GM23338 (cell line): ENCODE data around the gene APCDD1L. TPM values are rescaled to one million over a fixed set of nuclear protein-coding genes. Genes with fewer than 3 reads are reported as not detected.
A peak's percentile ranks its signal among the peaks of the same experiment; 100 is the strongest.

Experiments used
- ATAC-seq: fragments of 200-7000 bp; cut with Tn5 transposase; 3 replicates; pipeline ENCODE4 v1.9.1; 2020
- DNase-seq: peaks from one replicate; pipeline ENCODE4 v3.0.0-alpha.2; 2015; ENCODE audit warnings: low spot score
- H2AFZ ChIP-seq: fragments of 200-600 bp; sonication (generic); 2 replicates; pipeline ENCODE4 v1.8.0; 2016; ENCODE audit warnings: antibody characterized with exemption, mild to moderate bottlenecking, moderate library complexity
- H3F3A ChIP-seq: fragments of 200-600 bp; sonication (generic); replicated peaks from 2 replicates; pipeline ENCODE4 v1.8.0; 2017; ENCODE audit warnings: antibody characterized with exemption, mixed run types, low read depth
- H3K27ac ChIP-seq: fragments of 200-600 bp; sonication (generic); 2 replicates; pipeline ENCODE4 v1.6.1; 2016; ENCODE audit warnings: low read depth
- H3K27me3 ChIP-seq: fragments of 200-600 bp; sonication (generic); 2 replicates; pipeline ENCODE4 v1.8.0; 2016; ENCODE audit warnings: mild to moderate bottlenecking, mixed run types, moderate library complexity; ENCODE audit not compliant: insufficient read depth
- H3K36me3 ChIP-seq: fragments of 200-600 bp; sonication (generic); 2 replicates; pipeline ENCODE4 v1.8.0; 2016; ENCODE audit warnings: mild to moderate bottlenecking; ENCODE audit not compliant: insufficient read depth
- H3K4me1 ChIP-seq: fragments of 200-600 bp; sonication (generic); 2 replicates; pipeline ENCODE4 v1.8.0; 2016; ENCODE audit warnings: mild to moderate bottlenecking, moderate library complexity; ENCODE audit not compliant: insufficient read depth
- H3K4me2 ChIP-seq: fragments of 200-600 bp; sonication (generic); 2 replicates; pipeline ENCODE4 v1.7.1; 2017; ENCODE audit warnings: mixed run types
- H3K4me3 ChIP-seq: fragments of 200-600 bp; sonication (generic); 2 replicates; pipeline ENCODE4 v1.6.1; 2016; ENCODE audit warnings: mixed run types
- H3K79me2 ChIP-seq: fragments of 200-600 bp; sonication (generic); replicated peaks from 2 replicates; pipeline ENCODE4 v1.8.0; 2017; ENCODE audit warnings: mild to moderate bottlenecking; ENCODE audit not compliant: insufficient read depth
- H3K9me2 ChIP-seq: fragments of 200-600 bp; sonication (generic); 2 replicates; pipeline ENCODE4 v1.8.0; 2017; ENCODE audit not compliant: insufficient read depth
- H4K20me1 ChIP-seq: fragments of 200-600 bp; sonication (generic); replicated peaks from 2 replicates; pipeline ENCODE4 v1.8.0; 2017; ENCODE audit warnings: mild to moderate bottlenecking; ENCODE audit not compliant: insufficient read depth
- H3K27ac Mint-ChIP-seq: 2 replicates; pipeline ENCODE4 v1.8.0; 2020; ENCODE audit warnings: inconsistent platforms, mild to moderate bottlenecking, moderate library complexity, mixed read lengths
- H3K27me3 Mint-ChIP-seq: 3 replicates; pipeline ENCODE4 v1.8.0; 2022; ENCODE audit warnings: low read depth, mild to moderate bottlenecking, moderate library complexity, mixed read lengths, inconsistent platforms; ENCODE audit not compliant: insufficient read depth, poor library complexity
- H3K36me3 Mint-ChIP-seq: 3 replicates; pipeline ENCODE4 v1.8.0; 2021; ENCODE audit warnings: low read depth, mild to moderate bottlenecking, inconsistent platforms, moderate library complexity, mixed read lengths
- H3K4me1 Mint-ChIP-seq: 3 replicates; pipeline ENCODE4 v1.8.0; 2020; ENCODE audit warnings: mild to moderate bottlenecking, inconsistent platforms, mixed read lengths
- H3K4me3 Mint-ChIP-seq: 3 replicates; pipeline ENCODE4 v1.8.0; 2021; ENCODE audit warnings: moderate library complexity, mild to moderate bottlenecking, inconsistent platforms, mixed read lengths
- H3K9me3 Mint-ChIP-seq: 3 replicates; pipeline ENCODE4 v1.8.0; 2020; ENCODE audit warnings: moderate library complexity, mild to moderate bottlenecking, inconsistent platforms, mixed read lengths
- CREB1 ChIP-seq: fragments of 250-450 bp; sonication (Bioruptor Pico); IDR thresholded peaks from 2 replicates; pipeline ENCODE4 v1.5.0; 2020; ENCODE audit warnings: low read depth, mild to moderate bottlenecking, moderate library complexity
- EZH2 ChIP-seq: fragments of 200-600 bp; sonication (generic); IDR thresholded peaks from one replicate; pipeline ENCODE4 v1.8.0; 2017; ENCODE audit warnings: antibody characterized with exemption, mild to moderate bottlenecking, low read depth; ENCODE audit not compliant: unreplicated experiment
- EZH2phosphoT487 ChIP-seq: fragments of 200-600 bp; sonication (generic); IDR thresholded peaks from one replicate; pipeline ENCODE4 v1.8.1; 2018; ENCODE audit warnings: antibody characterized with exemption; ENCODE audit not compliant: unreplicated experiment
- JUNB ChIP-seq: IDR thresholded peaks from one replicate; pipeline ENCODE4 v1.6.1; 2016; ENCODE audit warnings: antibody characterized with exemption; ENCODE audit not compliant: unreplicated experiment
- NANOG ChIP-seq: IDR thresholded peaks from 2 replicates; pipeline ENCODE4 v1.6.1; 2016; ENCODE audit warnings: antibody characterized with exemption, borderline replicate concordance
- POLR2AphosphoS5 ChIP-seq: IDR thresholded peaks from 2 replicates; pipeline ENCODE4 v1.6.1; 2016; ENCODE audit warnings: antibody characterized with exemption, low read depth
- STAT1 ChIP-seq: IDR thresholded peaks from one replicate; pipeline ENCODE4 v1.6.1; 2016; ENCODE audit warnings: antibody characterized with exemption; ENCODE audit not compliant: unreplicated experiment
- ZNF114 ChIP-seq: fragments of 250-450 bp; sonication (Bioruptor Pico); IDR thresholded peaks from 2 replicates; pipeline ENCODE4 v1.5.0; 2020; ENCODE audit warnings: mild to moderate bottlenecking, moderate library complexity
- ZNF331 ChIP-seq: fragments of 250-450 bp; sonication (Bioruptor Pico); IDR thresholded peaks from 2 replicates; pipeline ENCODE4 v1.5.0; 2020; ENCODE audit warnings: low read depth, mild to moderate bottlenecking, moderate library complexity
- polyA plus RNA-seq: library from polyadenylated mRNA; unstranded; fragments of >200 nt; fragmentation: Nextera tagmentation; extraction: Ambion mirVana; gene quantifications from 2 replicates; pipeline ENCODE4 v1.2.1, GENCODE V29; 2016
- total RNA-seq: library from RNA; depleted of rRNA; stranded (reverse); fragments of >200 nt; shearing (Covaris generic); gene quantifications from 2 replicates; pipeline ENCODE4 v1.2.3, GENCODE V29; 2014
- TF ChIP-seq, protein P1 (sequence below): IDR thresholded peaks from 2 replicates; pipeline ENCODE4 v1.6.1; 2016; ENCODE audit warnings: antibody characterized with exemption
- TF ChIP-seq, protein P2 (sequence below): fragments of 250-450 bp; sonication (Bioruptor Pico); IDR thresholded peaks from 2 replicates; pipeline ENCODE4 v1.5.0; 2020; ENCODE audit warnings: mild to moderate bottlenecking, moderate library complexity
- TF ChIP-seq, protein P3 (sequence below): IDR thresholded peaks from one replicate; pipeline ENCODE4 v1.6.1; 2018; ENCODE audit warnings: antibody characterized with exemption; ENCODE audit not compliant: unreplicated experiment
- TF ChIP-seq, protein P4 (sequence below), 2 experiments: fragments of 200-600 bp in 1 of 2; sonication (generic) in 1 of 2; conservative IDR thresholded peaks; 2 replicates each; pipeline versions ENCODE4 v1.5.1 to v1.6.1; 2016 to 2017; ENCODE audit warnings: antibody characterized with exemption in 2 of 2, low read depth in 2 of 2, mild to moderate bottlenecking in 2 of 2, moderate library complexity in 1 of 2

The APCDD1L gene
- total and polyA plus RNA-seq, 2 experiments from 2014 or later = 1.8 to 4.6 TPM

DNA sequence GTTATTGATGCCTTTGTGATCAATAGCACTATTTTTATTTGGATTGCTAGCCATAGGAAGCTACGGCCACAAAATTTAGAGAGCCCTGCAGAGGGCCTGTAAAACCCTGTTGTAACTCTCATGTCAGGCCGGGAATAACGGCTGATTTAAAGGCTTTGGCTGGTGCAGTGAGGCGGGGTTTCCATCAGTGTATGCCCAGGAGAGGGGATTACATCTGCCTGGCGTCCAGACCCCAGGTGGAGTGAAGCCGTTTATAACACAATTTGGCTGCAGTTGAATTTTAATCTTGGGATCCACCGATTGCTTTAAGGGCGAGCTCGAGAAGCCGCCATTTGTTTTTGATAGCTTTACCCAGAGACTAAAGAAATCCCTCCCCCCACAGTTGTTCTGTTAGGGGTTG lies 29.1 kb upstream of the APCDD1L start:
- Histone ChIP-seq H4K20me1 (no peaks in the 10 kb centered on the region), H3K9me2 (0 out of 2 replicates have a peak, but pooled peaks cover 5% of the 10 kb centered on the region), H3K27me3 (no peaks in the 10 kb centered on the region), H3F3A (no peaks in the 10 kb centered on the region), H3K4me2 (no peak overlapping the region), H3K4me3 (no peak overlapping the region), H3K27ac (no peak overlapping the region), H3K4me1 (no peaks in the 10 kb centered on the region), H2AFZ (peak overlapping the region; percentile 66), H3K36me3 (no peaks in the 10 kb centered on the region), H3K79me2 (no peaks in the 10 kb centered on the region)
- ATAC-seq (peak; percentile 36; the same call in 1 of the 3 replicates), DNase-seq (no peak)
- Mint-ChIP-seq H3K4me3 (no peak overlapping the region), H3K27ac (no peak overlapping the region), H3K27me3 (peaks cover 5% of the 10 kb centered on the region), H3K9me3 (no peaks in the 10 kb centered on the region; the same call in 2 of the 3 replicates), H3K36me3 (no peaks in the 10 kb centered on the region), H3K4me1 (peaks cover 6% of the 10 kb centered on the region)
- TF ChIP-seq EZH2 (no peak), JUNB (no peak), EZH2phosphoT487 (no peak), ZNF331 (no peak), ZNF114 (no peak), STAT1 (no peak), NANOG (no peak), CREB1 (CRISPR knock-in tag) (no peak), POLR2AphosphoS5 (no peak)
- TF ChIP-seq, protein P1, sequence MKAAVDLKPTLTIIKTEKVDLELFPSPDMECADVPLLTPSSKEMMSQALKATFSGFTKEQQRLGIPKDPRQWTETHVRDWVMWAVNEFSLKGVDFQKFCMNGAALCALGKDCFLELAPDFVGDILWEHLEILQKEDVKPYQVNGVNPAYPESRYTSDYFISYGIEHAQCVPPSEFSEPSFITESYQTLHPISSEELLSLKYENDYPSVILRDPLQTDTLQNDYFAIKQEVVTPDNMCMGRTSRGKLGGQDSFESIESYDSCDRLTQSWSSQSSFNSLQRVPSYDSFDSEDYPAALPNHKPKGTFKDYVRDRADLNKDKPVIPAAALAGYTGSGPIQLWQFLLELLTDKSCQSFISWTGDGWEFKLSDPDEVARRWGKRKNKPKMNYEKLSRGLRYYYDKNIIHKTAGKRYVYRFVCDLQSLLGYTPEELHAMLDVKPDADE = no peak
- TF ChIP-seq, protein P2, sequence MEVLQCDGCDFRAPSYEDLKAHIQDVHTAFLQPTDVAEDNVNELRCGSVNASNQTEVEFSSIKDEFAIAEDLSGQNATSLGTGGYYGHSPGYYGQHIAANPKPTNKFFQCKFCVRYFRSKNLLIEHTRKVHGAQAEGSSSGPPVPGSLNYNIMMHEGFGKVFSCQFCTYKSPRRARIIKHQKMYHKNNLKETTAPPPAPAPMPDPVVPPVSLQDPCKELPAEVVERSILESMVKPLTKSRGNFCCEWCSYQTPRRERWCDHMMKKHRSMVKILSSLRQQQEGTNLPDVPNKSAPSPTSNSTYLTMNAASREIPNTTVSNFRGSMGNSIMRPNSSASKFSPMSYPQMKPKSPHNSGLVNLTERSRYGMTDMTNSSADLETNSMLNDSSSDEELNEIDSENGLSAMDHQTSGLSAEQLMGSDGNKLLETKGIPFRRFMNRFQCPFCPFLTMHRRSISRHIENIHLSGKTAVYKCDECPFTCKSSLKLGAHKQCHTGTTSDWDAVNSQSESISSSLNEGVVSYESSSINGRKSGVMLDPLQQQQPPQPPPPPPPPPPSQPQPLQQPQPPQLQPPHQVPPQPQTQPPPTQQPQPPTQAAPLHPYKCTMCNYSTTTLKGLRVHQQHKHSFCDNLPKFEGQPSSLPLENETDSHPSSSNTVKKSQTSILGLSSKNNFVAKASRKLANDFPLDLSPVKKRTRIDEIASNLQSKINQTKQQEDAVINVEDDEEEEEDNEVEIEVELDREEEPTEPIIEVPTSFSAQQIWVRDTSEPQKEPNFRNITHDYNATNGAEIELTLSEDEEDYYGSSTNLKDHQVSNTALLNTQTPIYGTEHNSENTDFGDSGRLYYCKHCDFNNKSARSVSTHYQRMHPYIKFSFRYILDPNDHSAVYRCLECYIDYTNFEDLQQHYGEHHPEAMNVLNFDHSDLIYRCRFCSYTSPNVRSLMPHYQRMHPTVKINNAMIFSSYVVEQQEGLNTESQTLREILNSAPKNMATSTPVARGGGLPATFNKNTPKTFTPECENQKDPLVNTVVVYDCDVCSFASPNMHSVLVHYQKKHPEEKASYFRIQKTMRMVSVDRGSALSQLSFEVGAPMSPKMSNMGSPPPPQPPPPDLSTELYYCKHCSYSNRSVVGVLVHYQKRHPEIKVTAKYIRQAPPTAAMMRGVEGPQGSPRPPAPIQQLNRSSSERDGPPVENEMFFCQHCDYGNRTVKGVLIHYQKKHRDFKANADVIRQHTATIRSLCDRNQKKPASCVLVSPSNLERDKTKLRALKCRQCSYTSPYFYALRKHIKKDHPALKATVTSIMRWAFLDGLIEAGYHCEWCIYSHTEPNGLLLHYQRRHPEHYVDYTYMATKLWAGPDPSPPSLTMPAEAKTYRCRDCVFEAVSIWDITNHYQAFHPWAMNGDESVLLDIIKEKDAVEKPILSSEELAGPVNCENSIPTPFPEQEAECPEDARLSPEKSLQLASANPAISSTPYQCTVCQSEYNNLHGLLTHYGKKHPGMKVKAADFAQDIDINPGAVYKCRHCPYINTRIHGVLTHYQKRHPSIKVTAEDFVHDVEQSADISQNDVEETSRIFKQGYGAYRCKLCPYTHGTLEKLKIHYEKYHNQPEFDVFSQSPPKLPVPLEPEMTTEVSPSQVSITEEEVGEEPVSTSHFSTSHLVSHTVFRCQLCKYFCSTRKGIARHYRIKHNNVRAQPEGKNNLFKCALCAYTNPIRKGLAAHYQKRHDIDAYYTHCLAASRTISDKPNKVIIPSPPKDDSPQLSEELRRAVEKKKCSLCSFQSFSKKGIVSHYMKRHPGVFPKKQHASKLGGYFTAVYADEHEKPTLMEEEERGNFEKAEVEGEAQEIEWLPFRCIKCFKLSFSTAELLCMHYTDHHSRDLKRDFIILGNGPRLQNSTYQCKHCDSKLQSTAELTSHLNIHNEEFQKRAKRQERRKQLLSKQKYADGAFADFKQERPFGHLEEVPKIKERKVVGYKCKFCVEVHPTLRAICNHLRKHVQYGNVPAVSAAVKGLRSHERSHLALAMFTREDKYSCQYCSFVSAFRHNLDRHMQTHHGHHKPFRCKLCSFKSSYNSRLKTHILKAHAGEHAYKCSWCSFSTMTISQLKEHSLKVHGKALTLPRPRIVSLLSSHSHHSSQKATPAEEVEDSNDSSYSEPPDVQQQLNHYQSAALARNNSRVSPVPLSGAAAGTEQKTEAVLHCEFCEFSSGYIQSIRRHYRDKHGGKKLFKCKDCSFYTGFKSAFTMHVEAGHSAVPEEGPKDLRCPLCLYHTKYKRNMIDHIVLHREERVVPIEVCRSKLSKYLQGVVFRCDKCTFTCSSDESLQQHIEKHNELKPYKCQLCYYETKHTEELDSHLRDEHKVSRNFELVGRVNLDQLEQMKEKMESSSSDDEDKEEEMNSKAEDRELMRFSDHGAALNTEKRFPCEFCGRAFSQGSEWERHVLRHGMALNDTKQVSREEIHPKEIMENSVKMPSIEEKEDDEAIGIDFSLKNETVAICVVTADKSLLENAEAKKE (CRISPR knock-in tag) = no peak
- TF ChIP-seq, protein P3, sequence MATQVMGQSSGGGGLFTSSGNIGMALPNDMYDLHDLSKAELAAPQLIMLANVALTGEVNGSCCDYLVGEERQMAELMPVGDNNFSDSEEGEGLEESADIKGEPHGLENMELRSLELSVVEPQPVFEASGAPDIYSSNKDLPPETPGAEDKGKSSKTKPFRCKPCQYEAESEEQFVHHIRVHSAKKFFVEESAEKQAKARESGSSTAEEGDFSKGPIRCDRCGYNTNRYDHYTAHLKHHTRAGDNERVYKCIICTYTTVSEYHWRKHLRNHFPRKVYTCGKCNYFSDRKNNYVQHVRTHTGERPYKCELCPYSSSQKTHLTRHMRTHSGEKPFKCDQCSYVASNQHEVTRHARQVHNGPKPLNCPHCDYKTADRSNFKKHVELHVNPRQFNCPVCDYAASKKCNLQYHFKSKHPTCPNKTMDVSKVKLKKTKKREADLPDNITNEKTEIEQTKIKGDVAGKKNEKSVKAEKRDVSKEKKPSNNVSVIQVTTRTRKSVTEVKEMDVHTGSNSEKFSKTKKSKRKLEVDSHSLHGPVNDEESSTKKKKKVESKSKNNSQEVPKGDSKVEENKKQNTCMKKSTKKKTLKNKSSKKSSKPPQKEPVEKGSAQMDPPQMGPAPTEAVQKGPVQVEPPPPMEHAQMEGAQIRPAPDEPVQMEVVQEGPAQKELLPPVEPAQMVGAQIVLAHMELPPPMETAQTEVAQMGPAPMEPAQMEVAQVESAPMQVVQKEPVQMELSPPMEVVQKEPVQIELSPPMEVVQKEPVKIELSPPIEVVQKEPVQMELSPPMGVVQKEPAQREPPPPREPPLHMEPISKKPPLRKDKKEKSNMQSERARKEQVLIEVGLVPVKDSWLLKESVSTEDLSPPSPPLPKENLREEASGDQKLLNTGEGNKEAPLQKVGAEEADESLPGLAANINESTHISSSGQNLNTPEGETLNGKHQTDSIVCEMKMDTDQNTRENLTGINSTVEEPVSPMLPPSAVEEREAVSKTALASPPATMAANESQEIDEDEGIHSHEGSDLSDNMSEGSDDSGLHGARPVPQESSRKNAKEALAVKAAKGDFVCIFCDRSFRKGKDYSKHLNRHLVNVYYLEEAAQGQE = no peak
- TF ChIP-seq, protein P4, sequence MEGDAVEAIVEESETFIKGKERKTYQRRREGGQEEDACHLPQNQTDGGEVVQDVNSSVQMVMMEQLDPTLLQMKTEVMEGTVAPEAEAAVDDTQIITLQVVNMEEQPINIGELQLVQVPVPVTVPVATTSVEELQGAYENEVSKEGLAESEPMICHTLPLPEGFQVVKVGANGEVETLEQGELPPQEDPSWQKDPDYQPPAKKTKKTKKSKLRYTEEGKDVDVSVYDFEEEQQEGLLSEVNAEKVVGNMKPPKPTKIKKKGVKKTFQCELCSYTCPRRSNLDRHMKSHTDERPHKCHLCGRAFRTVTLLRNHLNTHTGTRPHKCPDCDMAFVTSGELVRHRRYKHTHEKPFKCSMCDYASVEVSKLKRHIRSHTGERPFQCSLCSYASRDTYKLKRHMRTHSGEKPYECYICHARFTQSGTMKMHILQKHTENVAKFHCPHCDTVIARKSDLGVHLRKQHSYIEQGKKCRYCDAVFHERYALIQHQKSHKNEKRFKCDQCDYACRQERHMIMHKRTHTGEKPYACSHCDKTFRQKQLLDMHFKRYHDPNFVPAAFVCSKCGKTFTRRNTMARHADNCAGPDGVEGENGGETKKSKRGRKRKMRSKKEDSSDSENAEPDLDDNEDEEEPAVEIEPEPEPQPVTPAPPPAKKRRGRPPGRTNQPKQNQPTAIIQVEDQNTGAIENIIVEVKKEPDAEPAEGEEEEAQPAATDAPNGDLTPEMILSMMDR (conservative IDR thresholded peaks at IDR 0.05; ENCODE audit: low read depth in 2 of 2) = no peak
